ENCODE measurements around the gene GPR183.
"Not testable (repeated sequence)": the region's sequence is repeated elsewhere in the genome, so short reads cannot be mapped to it uniquely, and the experiment has no call there.

The GPR183 gene

GRCh38 chr13:99265162-99265800 lies 41.9 kb downstream of the GPR183 start:
- no peak for DNase-seq

DNA sequence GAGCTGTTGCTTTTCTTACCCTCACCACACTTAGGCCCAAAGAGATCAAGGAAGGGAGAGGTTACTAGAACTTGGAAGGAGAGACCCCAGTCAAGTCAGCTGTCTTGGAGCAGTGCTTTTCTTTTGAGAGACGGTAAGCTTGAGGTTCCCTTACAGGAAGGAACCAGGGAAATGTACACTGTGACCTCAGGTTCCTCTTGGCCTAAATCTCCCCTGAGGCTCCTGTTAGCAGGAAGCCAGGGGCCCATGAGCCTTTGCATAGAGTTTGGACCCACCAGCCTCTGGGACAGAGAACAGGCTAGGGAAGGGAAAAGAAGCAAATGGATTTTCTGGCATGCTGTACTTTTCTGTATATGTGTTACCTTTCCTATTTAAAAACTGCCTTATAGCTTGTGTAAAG lies 43.1 kb downstream of the GPR183 start:
- no peak for DNase-seq

GRCh38 chr13:99263126-99263785 lies 43.9 kb downstream of the GPR183 start:
- DNase-seq = no peak

DNA sequence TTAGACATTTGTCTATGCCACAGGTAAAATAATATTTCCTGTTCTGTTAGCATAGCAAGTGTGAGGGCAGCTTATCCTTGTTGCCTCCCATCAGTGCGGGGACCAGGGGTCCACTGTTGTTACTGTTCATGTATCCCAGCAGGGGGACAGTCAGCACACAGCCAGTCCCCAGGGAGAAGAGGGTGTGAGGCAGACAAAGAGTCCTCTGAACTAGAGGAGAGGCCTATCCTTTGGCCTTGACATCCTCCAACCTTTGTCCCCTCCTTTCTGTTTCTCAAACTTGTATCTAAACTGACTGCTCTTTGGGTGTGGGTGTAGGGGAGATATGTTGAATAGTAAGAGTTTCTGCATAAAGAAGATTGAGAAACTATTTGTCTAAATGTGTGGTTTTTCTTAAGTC lies 46.1 kb downstream of the GPR183 start:
- DNase-seq = no peak

GRCh38 chr13:99260216-99260615 lies 47.0 kb downstream of the GPR183 start:
- no peak for DNase-seq

- no peak for DNase-seq
Observed at GRCh38 chr13:99258946-99259345, 48.3 kb downstream of the GPR183 start.

GRCh38 chr13:99258210-99258860 lies 48.9 kb downstream of the GPR183 start, which contains the start of gene GPR18:
TSS of gene GPR18 (minus strand) at chr13:99258379. CDS start at chr13:99255872, 2,507 bp downstream.
- DNase-seq = no peak

GRCh38 chr13:99257291-99257690 lies 49.9 kb downstream of the GPR183 start:
- DNase-seq = no peak

- no peak for DNase-seq
Observed at GRCh38 chr13:99256709-99257108, 50.5 kb downstream of the GPR183 start.

DNA sequence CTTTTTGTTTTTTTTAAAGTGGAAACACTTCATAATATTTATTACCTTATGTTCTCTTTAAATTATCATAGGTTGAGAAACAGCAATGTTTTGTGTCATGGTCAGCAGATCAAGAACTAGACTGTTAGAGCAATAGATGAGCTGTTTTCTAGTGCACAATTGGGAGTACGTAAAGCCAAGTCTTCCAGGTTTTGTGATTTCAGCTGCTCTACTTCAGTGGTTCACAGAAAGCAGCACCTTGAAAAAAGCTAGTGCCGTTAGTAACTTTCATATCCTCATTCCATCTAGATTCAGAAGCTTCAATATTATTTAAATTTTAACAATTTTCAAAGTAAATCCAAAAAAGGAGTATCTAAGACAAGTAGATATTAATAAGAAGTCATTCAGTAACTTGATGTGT lies 50.9 kb downstream of the GPR183 start:
- no peak for DNase-seq

DNA sequence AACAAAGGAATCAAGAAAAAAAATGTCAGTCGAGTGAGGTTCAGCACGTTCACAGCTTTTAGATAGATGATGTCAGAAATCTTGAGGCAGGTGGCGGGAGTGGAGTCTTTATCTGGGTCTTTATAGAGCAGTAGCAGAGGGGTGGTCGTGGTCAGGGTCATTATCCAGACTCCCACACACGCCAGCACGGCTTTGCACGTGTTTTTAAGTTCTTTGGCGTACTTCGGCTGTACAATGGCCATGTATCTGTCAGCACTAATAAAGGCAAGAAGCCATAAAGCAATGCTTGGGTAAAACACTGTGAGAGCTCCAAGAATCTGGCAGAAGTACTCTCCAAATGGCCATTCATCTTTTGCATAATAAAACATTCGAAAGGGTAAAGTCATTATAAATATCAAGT lies 51.9 kb downstream of the GPR183 start:
- no peak for DNase-seq

GRCh38 chr13:99254830-99255229 lies 52.4 kb downstream of the GPR183 start:
- no peak for DNase-seq

DNA sequence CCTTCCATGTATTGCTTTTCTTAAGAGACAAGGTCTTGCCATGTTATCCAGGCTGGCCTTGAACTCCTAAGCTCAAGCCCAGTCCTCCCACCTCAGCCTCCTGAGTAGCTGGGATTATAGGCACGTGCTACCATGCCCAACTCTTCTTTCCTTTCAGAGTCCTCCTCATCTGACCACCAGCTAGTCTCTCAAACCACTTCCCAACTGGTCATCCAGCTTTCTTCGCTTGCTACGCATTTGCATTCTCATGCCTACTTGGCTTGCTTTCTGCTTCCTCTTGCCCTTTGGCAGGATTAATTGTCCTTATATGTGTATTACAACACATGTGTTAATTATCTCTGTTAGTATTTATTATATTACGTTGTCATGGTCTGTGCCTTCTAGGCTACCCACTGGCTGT lies 55.3 kb downstream of the GPR183 start:
- DNase-seq = no peak

DNA sequence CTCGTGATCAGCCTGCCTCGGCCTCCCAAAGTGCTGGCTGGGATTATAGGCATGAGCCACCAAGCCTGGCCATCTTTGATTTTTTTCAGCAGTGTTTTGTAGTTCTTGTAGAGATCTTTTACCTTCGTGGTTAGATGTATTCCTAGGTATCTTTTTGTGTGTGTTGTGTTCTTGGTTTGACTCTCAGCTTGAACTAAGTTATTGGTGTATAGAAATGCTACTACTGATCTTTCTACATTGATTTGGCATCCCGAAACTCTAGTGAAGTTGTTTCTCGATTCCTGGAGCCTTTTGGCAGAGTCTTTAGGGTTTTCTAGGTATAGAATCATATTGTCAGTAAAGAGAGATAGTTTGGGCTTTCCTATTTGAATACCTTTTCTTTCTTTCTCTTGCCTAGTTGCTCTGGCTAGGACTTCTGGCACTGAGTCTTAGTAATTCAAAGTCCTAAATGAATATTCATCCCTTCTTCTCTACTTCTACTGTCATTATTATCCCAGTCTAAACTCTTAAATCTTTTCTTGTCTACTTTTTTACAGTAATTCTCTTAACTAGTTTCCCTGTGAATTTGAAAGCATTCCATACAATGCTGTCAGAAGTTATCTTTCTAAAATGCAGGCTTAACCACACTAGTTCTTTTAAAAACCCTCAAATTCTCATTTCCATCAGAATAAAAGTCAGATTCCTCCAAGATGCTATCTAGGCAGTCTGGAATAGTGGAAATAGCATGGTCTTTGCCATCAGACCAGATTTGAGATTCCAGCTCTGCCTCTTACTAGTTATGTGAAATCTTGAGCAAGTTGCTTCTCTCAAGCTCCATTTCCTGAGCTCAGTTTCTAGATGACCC lies 56.0 kb downstream of the GPR183 start:
- no peak for DNase-seq

DNA sequence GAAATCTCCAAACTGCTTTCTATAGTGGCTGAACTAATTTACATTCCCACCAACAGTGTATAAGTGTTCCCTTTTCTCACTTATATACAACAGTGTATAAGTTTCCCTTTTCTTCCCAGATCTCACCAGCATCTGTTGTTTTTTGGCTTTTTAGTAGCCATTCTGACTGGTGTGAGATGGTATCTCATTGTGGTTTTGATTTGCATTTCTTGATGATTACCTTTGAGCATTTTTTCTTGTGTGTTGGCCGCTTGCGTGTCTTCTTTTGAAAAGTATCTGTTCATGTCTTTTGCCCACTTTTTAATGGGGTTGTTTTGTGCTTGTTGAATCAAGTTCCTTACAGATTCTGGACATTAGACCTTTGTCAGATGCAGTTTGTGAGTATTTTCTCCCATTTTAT lies 57.6 kb downstream of the GPR183 start:
- DNase-seq = not testable (repeated sequence)

GRCh38 chr13:99249178-99249577 lies 58.0 kb downstream of the GPR183 start:
- not testable (repeated sequence) for DNase-seq

DNA sequence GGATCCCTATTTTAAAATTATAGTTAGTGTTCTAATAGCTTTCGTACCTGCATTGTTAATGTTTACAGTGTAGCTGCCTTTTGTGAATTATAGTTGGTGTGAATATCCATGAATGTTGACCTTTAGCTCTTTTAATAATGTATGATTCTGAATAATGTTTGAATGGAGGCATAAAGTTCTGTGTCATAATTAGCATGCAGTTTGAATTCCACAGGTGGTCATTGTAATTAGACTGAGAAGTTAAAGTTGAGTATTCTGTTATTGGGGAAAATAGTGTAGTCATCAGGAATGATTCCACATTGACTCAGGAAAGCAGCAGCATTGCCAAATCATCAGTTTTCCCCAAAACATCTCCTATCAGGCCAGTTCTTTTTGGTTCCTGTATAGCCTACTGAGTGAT lies 61.1 kb downstream of the GPR183 start:
- no peak for DNase-seq

Data from activated CD4-positive, CD25-positive, alpha-beta regulatory T cell (primary cell).